ENCODE results near the gene RASAL2.

GRCh38 chr1:178267646-178268094, 173.8 kb downstream of the RASAL2 start:
- TF ChIP-seq CTCF (IDR thresholded peaks at IDR 0.05; ENCODE audit: low read depth, low read length) = no peak
- no peak for TF ChIP-seq EZH2phosphoT487 (IDR thresholded peaks at IDR 0.05; ENCODE audit: low read depth)
